A549 (cell line): ENCODE measurements around the gene ZNF774. TPM values are rescaled to one million over a fixed set of nuclear protein-coding genes. Genes with fewer than 3 reads are reported as not detected.

Experiments used
- ATAC-seq, 2 experiments: fragments of 200-7000 bp in 1 of 2; fragments of >200 bp in 1 of 2; cut with Nextera tagmentation in 1 of 2; cut with Tn5 transposase in 1 of 2; 3 replicates each; pipeline versions ENCODE4 v1.8.0 to v1.9.1; 2018 to 2020; ENCODE audit warnings: mild to moderate bottlenecking in 1 of 2, moderate library complexity in 1 of 2
- CTCF ChIA-PET: fragments of 300-600 bp; sonication (Branson Sonifier 250); formaldehyde crosslinking; extraction: SDS; loops from one replicate; lab custom pipeline; 2021; ENCODE audit warnings: antibody characterized with exemption, inconsistent platforms; lab: Yijun Ruan, JAX
- POLR2A ChIA-PET: fragments of 350-600 bp; formaldehyde crosslinking; extraction: SDS; loops from one replicate; lab custom pipeline; 2021; ENCODE audit warnings: antibody characterized with exemption, inconsistent platforms; lab: Yijun Ruan, JAX
- DNase-seq, 2 experiments: peaks; one replicate each; pipeline versions ENCODE4 v3.0.0 to v3.0.0-alpha.2; 2011 to 2016; ENCODE audit warnings: low read depth in 1 of 2, low spot score in 1 of 2
- FAIRE-seq: peaks from 2 replicates; lab custom pipeline; 2011; peaks lifted over from hg19 to GRCh38; lab: Jason Lieb, UNC
- H3K27ac ChIP-seq, 2 experiments: fragments of >200 bp; sonication (Bioruptor Twin); formaldehyde crosslinking; 3 replicates each; pipeline ENCODE4 v1.5.1; 2016 to 2017
- H3K4me1 ChIP-seq: fragments of >200 bp; sonication (Bioruptor Twin); formaldehyde crosslinking; 3 replicates; pipeline ENCODE4 v1.6.1; 2016
- H3K4me2 ChIP-seq: fragments of >200 bp; sonication (Bioruptor Twin); formaldehyde crosslinking; 3 replicates; pipeline ENCODE4 v1.6.1; 2016
- H3K4me3 ChIP-seq: fragments of >200 bp; sonication (Bioruptor Twin); formaldehyde crosslinking; 3 replicates; pipeline ENCODE4 v1.5.1; 2016
- H3K9me3 ChIP-seq: fragments of >200 bp; sonication (Bioruptor Twin); formaldehyde crosslinking; 3 replicates; pipeline ENCODE4 v1.6.1; 2016
- ATOH8 ChIP-seq: fragments of 250-450 bp; sonication (Bioruptor Pico); IDR thresholded peaks from 2 replicates; pipeline ENCODE4 v1.5.0; 2020; ENCODE audit warnings: low read depth, mild to moderate bottlenecking, moderate library complexity
- CEBPB ChIP-seq, 2 experiments: fragments of >200 bp in 1 of 2; sonication (Bioruptor Twin) in 1 of 2; formaldehyde crosslinking in 1 of 2; IDR thresholded peaks; 2 replicates each; pipeline ENCODE4 v1.6.1; 2012 to 2016
- EHMT2 ChIP-seq: fragments of 200-600 bp; sonication (generic); IDR thresholded peaks from 2 replicates; pipeline ENCODE4 v1.6.1; 2016; ENCODE audit warnings: antibody characterized with exemption, low read depth, mild to moderate bottlenecking, moderate library complexity
- EP300 ChIP-seq, 2 experiments: fragments of >200 bp; sonication (Bioruptor Twin); formaldehyde crosslinking; IDR thresholded peaks; 2 replicates in 1 of 2; 3 replicates in 1 of 2; pipeline ENCODE4 v1.6.1; 2016 to 2017
- FOSB ChIP-seq: fragments of 250-450 bp; sonication (Bioruptor Pico); IDR thresholded peaks from 2 replicates; pipeline ENCODE4 v1.5.0; 2020; ENCODE audit warnings: mild to moderate bottlenecking, moderate library complexity
- FOSL2 ChIP-seq, 2 experiments: fragments of 450-650 bp in 1 of 2; fragments of >200 bp in 1 of 2; sonication (Bioruptor Twin) in 1 of 2; formaldehyde crosslinking; IDR thresholded peaks; 2 replicates each; pipeline versions ENCODE4 v1.5.0 to v1.6.1; 2016 to 2020; ENCODE audit warnings: mild to moderate bottlenecking in 1 of 2, moderate library complexity in 1 of 2
- FOXS1 ChIP-seq: fragments of 250-450 bp; sonication (Bioruptor Pico); IDR thresholded peaks from 2 replicates; pipeline ENCODE4 v1.5.0; 2020; ENCODE audit warnings: mild to moderate bottlenecking, moderate library complexity
- GATA3 ChIP-seq: IDR thresholded peaks from 2 replicates; pipeline ENCODE4 v1.6.1; 2012; ENCODE audit warnings: borderline replicate concordance
- HEYL ChIP-seq: fragments of 250-450 bp; sonication (Bioruptor Pico); IDR thresholded peaks from 2 replicates; pipeline ENCODE4 v1.8.0; 2021; ENCODE audit warnings: mild to moderate bottlenecking, moderate library complexity
- HMGXB4 ChIP-seq: fragments of 250-450 bp; sonication (Bioruptor Pico); IDR thresholded peaks from 2 replicates; pipeline ENCODE4 v1.5.0; 2021; ENCODE audit warnings: mild to moderate bottlenecking, moderate library complexity, borderline replicate concordance
- HOXA7 ChIP-seq: fragments of 250-450 bp; sonication (Bioruptor Pico); IDR thresholded peaks from 2 replicates; pipeline ENCODE4 v1.5.0; 2020; ENCODE audit warnings: mild to moderate bottlenecking, moderate library complexity
- HOXB13 ChIP-seq: fragments of 250-450 bp; sonication (Bioruptor Pico); IDR thresholded peaks from 2 replicates; pipeline ENCODE4 v1.5.0; 2020; ENCODE audit warnings: low read depth, mild to moderate bottlenecking, moderate library complexity
- JUN ChIP-seq, 2 experiments: fragments of >200 bp; sonication (Bioruptor Twin); formaldehyde crosslinking; IDR thresholded peaks; 2 replicates in 1 of 2; 3 replicates in 1 of 2; pipeline ENCODE4 v1.6.1; 2016 to 2017
- JUNB ChIP-seq: fragments of >200 bp; sonication (Bioruptor Twin); formaldehyde crosslinking; IDR thresholded peaks from 2 replicates; pipeline ENCODE4 v1.6.1; 2016
- MAX ChIP-seq: IDR thresholded peaks from 2 replicates; pipeline ENCODE4 v1.6.1; 2012
- NFE2L2 ChIP-seq: fragments of 150-350 bp; conservative IDR thresholded peaks from 2 replicates; pipeline ENCODE4 v1.6.1; 2014; ENCODE audit warnings: low read length
- NR3C1 ChIP-seq: fragments of >200 bp; sonication (Bioruptor Twin); formaldehyde crosslinking; IDR thresholded peaks from 3 replicates; pipeline ENCODE4 v1.6.1; 2017
- POLR2A ChIP-seq: IDR thresholded peaks from 2 replicates; pipeline ENCODE4 v1.6.1; 2012; ENCODE audit warnings: mild to moderate bottlenecking, low read length
- RAD21 ChIP-seq, 2 experiments: fragments of >200 bp in 1 of 2; sonication (Bioruptor Twin) in 1 of 2; formaldehyde crosslinking in 1 of 2; IDR thresholded peaks in 1 of 2; conservative IDR thresholded peaks in 1 of 2; 2 replicates in 1 of 2; 3 replicates in 1 of 2; pipeline ENCODE4 v1.6.1; 2012 to 2018; ENCODE audit warnings: inconsistent platforms in 1 of 2
- RCOR1 ChIP-seq: fragments of 150-350 bp; IDR thresholded peaks from 2 replicates; pipeline ENCODE4 v1.6.1; 2014; ENCODE audit warnings: antibody characterized with exemption, low read length, low read depth
- REST ChIP-seq: fragments of 200-600 bp; sonication (generic); IDR thresholded peaks from 2 replicates; pipeline ENCODE4 v1.6.1; 2016; ENCODE audit warnings: antibody characterized with exemption, mild to moderate bottlenecking, moderate library complexity
- RFX5 ChIP-seq: fragments of 450-650 bp; IDR thresholded peaks from 2 replicates; pipeline ENCODE4 v1.7.1; 2014; ENCODE audit warnings: antibody characterized with exemption, mild to moderate bottlenecking, moderate library complexity
- SREBF2 ChIP-seq: fragments of 450-650 bp; IDR thresholded peaks from 2 replicates; pipeline ENCODE4 v1.6.1; 2014; ENCODE audit warnings: mild to moderate bottlenecking, moderate library complexity
- TP53 ChIP-seq: fragments of 250-450 bp; sonication (Bioruptor Pico); IDR thresholded peaks from 2 replicates; pipeline ENCODE4 v1.5.0; 2021; ENCODE audit warnings: mild to moderate bottlenecking, moderate library complexity
- ZC3H11A ChIP-seq: fragments of 450-650 bp; IDR thresholded peaks from 2 replicates; pipeline ENCODE4 v1.6.1; 2014; ENCODE audit warnings: antibody characterized with exemption, mild to moderate bottlenecking
- ZFP36 ChIP-seq: fragments of 450-650 bp; IDR thresholded peaks from 2 replicates; pipeline ENCODE4 v1.6.1; 2014; ENCODE audit warnings: borderline replicate concordance; ENCODE audit not compliant: partially characterized antibody
- WGBS: methylation state at CpG from one replicate; pipeline ENCODE4 v1.1.6; 2017; ENCODE audit errors: missing lambda C conversion rate; 5-methylcytosine and 5-hydroxymethylcytosine counted together
- polyA plus RNA-seq, 4 experiments: library from polyadenylated mRNA; depleted of rRNA in 3 of 4; stranded (reverse); fragments of >200 nt; fragmentation: RNase III in 1 of 4; extraction: RNeasy Plus Mini Kit Qiagen cat#74134 plus additional on column Dnase treatment in 1 of 4; gene quantifications; 2 replicates in 3 of 4; 3 replicates in 1 of 4; pipeline ENCODE4 v1.2.3, GENCODE V29; 2011 to 2017

ZNF774 gene
- polyA plus RNA-seq, 2 of the 4 experiments (the other 2 are of a cell fraction): 1.2 to 1.3 TPM

- CTCF ChIA-PET: interaction anchor here (0.6 to 4.6 kb wide), 5 partner anchors 30 to 542 kb away, joined by 3 to 14 read pairs (median 4); partner anchors contain the start of gene UNC45A
- no peak for FAIRE-seq
- TF ChIP-seq HOXB13 (CRISPR knock-in tag) (no peak), FOSB (CRISPR knock-in tag) (no peak), EP300 (IDR thresholded peaks at IDR 0.05) (no peak), RAD21 (conservative IDR thresholded peaks at IDR 0.05 in 1 of 2, IDR thresholded peaks at IDR 0.05 in 1 of 2) (no peak), SREBF2 (no peak), JUN (IDR thresholded peaks at IDR 0.05) (no peak), ZFP36 (no peak), ATOH8 (no peak), TP53 (CRISPR knock-in tag) (no peak), EHMT2 (no peak), JUNB (no peak), MAX (no peak), HOXA7 (CRISPR knock-in tag) (no peak), NFE2L2 (no peak), GATA3 (no peak), FOSL2 (IDR thresholded peaks at IDR 0.05) (no peak), FOSL2 (CRISPR knock-in tag; IDR thresholded peaks at IDR 0.05) (no peak), HMGXB4 (no peak), POLR2A (no peak), NR3C1 (no peak), FOXS1 (CRISPR knock-in tag) (no peak)
- TF ChIP-seq, all 56 proteins: peak for 0
- WGBS: 97% methylated on average over 1 of the region's 1 CpG
- Histone ChIP-seq H3K9me3 (no peaks in the 10 kb centered on the region), H3K4me2 (no peak overlapping the region), H3K27ac (no peak overlapping the region), H3K4me1 (peaks cover 16% of the 10 kb centered on the region; the same call in 2 of the 3 replicates), H3K4me3 (no peak overlapping the region)
- no peak for ATAC-seq
- POLR2A ChIA-PET: no interaction called here
- DNase-seq: no peak
Observed at GRCh38 chr15:90393040-90393439, 41.0 kb downstream of the ZNF774 start.

GRCh38 chr15:90394074-90394473, 42.0 kb downstream of the ZNF774 start:
- WGBS: 90% methylated on average over 1 of the region's 1 CpG
- no peak overlapping the region for H3K4me3 ChIP-seq
- DNase-seq (no peak), FAIRE-seq (no peak), ATAC-seq (no peak)
- peaks cover 19% of the 10 kb centered on the region; the same call in 2 of the 3 replicates for H3K4me1 ChIP-seq
- TF ChIP-seq ZC3H11A: no peak
- no peak for TF ChIP-seq FOSB (CRISPR knock-in tag)
- no peak for TF ChIP-seq CEBPB (IDR thresholded peaks at IDR 0.05)
- no peak for TF ChIP-seq JUN (IDR thresholded peaks at IDR 0.05)
- TF ChIP-seq REST: no peak
- no peak for TF ChIP-seq MAX
- no peak for TF ChIP-seq RCOR1
- no peak for TF ChIP-seq RFX5
- TF ChIP-seq HEYL (CRISPR knock-in tag): no peak
- ChIA-PET CTCF (interaction anchor here (0.5 to 4.6 kb wide), 7 partner anchors 31 to 603 kb away, joined by 3 to 14 read pairs (median 3); no protein-coding TSS in a partner anchor), POLR2A (interaction anchor here (0.6 kb wide), 1 partner anchor 11 kb away, joined by 3 read pairs; no protein-coding TSS in a partner anchor)
- no peak overlapping the region for H3K4me2 ChIP-seq
- no peak overlapping the region for H3K27ac ChIP-seq
- H3K9me3 ChIP-seq: no peaks in the 10 kb centered on the region
